ENCODE data around the gene KIAA1958.

KIAA1958 gene, protein sequence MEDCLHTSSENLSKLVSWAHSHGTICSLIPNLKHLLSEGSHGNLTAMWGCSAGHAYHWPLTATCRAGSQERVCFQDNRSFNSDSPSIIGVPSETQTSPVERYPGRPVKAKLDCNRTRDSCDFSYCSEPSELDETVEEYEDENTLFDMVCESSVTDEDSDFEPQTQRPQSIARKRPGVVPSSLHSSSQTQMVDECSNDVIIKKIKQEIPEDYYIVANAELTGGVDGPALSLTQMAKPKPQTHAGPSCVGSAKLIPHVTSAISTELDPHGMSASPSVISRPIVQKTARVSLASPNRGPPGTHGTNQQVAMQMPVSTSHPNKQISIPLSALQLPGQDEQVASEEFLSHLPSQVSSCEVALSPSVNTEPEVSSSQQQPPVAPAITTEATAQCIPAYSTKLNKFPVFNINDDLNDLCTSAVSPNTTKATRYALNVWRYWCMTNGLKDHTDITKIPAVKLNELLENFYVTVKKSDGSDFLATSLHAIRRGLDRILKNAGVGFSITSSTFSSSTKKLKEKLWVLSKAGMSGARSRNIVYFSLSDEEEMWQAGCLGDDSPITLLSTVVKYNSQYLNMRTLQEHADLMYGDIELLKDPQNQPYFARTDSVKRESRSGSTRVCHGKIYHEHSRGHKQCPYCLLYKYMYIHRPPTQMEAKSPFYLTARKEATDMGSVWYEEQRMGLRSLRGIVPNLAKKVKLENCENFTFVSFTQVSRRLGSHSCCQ

DNA sequence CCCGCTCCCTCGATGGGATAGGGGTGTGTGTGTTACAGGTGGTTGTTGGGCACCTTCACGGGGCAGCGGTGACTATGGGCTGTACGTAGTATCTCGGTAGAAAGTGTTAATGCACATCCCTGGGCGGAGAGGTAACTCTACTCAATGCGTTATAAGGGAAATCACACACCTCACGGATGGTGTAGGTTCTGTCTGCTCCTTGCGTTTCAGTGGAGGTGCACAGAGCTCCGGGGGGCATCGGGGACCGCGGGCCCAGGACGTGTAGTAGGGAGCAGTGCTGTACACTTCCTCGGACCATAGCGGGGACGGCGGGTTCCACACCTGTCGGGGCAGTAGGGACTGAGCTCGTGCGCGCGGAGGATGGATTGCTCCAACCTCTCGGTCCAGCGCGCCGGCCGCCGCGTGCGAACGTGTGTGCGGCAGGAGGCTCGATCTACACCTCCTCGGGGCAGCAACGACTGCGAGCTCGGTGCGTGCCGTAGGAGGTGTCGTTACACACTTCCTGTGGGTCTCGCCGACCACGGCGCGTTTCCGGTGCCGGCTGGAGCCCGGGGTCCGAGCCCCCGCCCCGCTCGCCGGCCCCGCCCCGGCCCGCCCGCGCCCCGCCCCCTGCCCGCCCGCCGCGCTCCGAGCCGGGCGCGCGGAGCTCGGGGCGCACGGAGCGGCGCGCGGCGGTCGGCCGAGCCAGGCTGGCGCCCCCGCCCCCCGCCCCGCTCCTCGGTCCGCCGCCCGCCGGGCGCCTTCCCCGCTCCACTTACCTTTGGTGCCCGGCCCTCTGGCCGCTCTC, at the start of gene KIAA1958:
Gene KIAA1958, plus strand, starts transcription at position 607 of the 787 bp plus-strand sequence. CDS start 87,254 bp downstream, outside the sequence.
- TF ChIP-seq, protein P1, sequence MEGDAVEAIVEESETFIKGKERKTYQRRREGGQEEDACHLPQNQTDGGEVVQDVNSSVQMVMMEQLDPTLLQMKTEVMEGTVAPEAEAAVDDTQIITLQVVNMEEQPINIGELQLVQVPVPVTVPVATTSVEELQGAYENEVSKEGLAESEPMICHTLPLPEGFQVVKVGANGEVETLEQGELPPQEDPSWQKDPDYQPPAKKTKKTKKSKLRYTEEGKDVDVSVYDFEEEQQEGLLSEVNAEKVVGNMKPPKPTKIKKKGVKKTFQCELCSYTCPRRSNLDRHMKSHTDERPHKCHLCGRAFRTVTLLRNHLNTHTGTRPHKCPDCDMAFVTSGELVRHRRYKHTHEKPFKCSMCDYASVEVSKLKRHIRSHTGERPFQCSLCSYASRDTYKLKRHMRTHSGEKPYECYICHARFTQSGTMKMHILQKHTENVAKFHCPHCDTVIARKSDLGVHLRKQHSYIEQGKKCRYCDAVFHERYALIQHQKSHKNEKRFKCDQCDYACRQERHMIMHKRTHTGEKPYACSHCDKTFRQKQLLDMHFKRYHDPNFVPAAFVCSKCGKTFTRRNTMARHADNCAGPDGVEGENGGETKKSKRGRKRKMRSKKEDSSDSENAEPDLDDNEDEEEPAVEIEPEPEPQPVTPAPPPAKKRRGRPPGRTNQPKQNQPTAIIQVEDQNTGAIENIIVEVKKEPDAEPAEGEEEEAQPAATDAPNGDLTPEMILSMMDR (IDR thresholded peaks at IDR 0.05; ENCODE audit: low read depth, low read length, missing control alignments): no peak
- peak within 1 kb of the TSS; percentile 92 for H3K4me3 ChIP-seq (ENCODE audit: low read depth, low read length)
- peak; percentile 73 for DNase-seq (ENCODE audit: low read depth)

DNA sequence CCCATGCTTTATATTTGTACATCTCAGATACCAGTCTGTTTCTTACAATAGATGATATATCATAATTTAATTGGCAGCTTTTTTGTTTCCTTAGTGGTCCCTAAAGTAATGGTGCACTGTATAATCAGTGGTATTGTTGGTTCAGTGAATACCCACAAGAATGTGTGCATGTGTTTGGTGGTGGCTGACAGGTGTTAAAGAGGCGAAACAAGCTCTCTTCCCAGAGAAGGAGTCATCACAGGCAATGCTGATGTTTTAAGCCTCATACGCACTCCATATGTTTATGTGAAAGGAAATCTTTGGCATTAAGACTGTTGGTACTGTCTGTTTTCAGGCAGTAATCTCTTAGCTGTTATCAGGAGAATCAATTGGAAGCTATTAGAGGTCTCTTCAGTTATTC, 49.2 kb upstream of the KIAA1958 start:
- DNase-seq (ENCODE audit: low read depth): no peak
- TF ChIP-seq, protein P1 (IDR thresholded peaks at IDR 0.05; ENCODE audit: low read depth, low read length, missing control alignments): no peak
- H3K4me3 ChIP-seq (ENCODE audit: low read depth, low read length): no peak overlapping the region

DNA sequence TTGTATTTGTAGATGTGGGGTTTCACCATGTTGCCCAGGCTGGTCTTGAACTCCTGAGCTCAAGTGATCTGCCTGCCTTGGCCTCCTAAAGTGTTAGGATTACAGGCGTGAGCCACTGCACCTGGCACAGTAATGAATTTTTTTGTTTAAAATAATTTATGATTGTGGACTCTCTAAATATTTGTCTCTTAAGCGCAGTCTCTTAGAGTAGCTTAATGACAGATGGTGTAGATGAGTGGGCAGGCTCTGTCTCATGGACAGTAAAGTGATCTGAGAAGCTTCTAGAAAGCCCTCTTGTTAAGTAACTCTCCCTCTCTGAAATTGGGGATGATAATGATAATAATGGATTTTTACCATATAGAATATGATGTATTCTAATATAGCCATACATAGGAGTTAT, 47.5 kb upstream of the KIAA1958 start:
- no peak for DNase-seq (ENCODE audit: low read depth)
- TF ChIP-seq, protein P1 (IDR thresholded peaks at IDR 0.05; ENCODE audit: low read depth, low read length, missing control alignments): no peak
- no peak overlapping the region for H3K4me3 ChIP-seq (ENCODE audit: low read depth, low read length)

DNA sequence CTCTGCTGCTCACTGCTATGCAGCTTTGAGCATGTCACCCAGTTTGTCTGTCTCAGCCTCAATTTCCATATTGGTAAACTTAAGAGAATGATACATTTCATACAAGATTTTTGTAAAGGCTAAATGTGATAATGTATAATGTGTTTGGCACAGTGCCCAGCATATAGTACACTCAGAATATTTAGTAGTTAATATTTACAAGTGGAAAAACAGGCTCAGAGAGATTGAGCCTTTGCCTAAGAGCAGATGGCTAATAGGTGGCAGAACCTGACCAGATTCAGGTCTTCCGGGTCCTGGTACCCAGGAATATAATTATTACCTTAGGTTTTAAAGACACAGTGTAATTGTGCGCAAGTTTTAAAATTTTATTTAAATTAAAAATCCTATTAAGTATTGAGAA, 46.8 kb upstream of the KIAA1958 start:
- TF ChIP-seq, protein P1 (IDR thresholded peaks at IDR 0.05; ENCODE audit: low read depth, low read length, missing control alignments): no peak
- no peak for DNase-seq (ENCODE audit: low read depth)
- H3K4me3 ChIP-seq (ENCODE audit: low read depth, low read length): no peak overlapping the region

DNA sequence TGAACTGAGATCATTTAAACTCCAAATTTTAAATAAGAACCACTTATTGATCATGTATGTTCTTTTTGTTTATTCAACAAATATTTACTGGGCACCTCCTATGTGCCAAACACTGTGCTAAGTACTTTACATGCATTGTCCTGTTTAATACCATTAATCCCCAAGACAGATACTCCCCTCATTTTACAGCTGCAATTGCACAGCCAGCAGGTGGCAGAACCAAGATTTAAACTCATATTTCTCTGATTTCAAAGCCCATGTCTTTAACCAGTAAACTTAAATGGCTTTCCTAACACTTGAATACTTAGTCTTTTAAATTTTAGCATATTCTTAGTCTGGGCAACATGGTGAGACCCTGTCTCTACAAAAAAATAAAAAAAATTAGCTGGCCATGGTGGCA, 43.4 kb upstream of the KIAA1958 start:
- H3K4me3 ChIP-seq (ENCODE audit: low read depth, low read length): no peak overlapping the region
- DNase-seq (ENCODE audit: low read depth): no peak
- TF ChIP-seq, protein P1 (IDR thresholded peaks at IDR 0.05; ENCODE audit: low read depth, low read length, missing control alignments): peak; percentile 36

DNA sequence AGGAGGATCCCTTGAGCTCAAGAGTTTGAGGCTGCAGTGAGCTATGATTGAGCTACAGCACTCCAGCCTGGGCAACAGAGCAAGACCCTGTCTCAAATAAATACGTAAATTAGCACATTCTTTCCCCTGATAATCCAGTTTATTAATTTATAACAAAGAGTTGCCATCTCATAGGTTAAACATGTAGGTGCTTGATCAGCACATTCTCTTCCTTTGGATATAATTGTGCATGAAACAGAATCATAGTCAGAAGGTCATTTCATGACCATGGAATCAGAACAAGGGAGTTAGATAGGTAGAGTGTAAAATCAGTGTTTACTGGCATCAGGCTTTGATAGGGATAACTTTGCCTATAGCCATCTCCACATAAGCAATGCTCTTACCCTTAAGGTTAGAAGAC, 43.0 kb upstream of the KIAA1958 start:
- H3K4me3 ChIP-seq (ENCODE audit: low read depth, low read length): no peak overlapping the region
- no peak for DNase-seq (ENCODE audit: low read depth)
- TF ChIP-seq, protein P1 (IDR thresholded peaks at IDR 0.05; ENCODE audit: low read depth, low read length, missing control alignments): no peak
